GM19193 (cell line): ENCODE results near the gene CDS2.

Experiments used
- POLR2A ChIP-seq: IDR thresholded peaks from 4 replicates; pipeline ENCODE4 v1.6.1; 2011; ENCODE audit not compliant: insufficient read depth, insufficient read length; ENCODE audit errors: extremely low read depth

The CDS2 gene

DNA sequence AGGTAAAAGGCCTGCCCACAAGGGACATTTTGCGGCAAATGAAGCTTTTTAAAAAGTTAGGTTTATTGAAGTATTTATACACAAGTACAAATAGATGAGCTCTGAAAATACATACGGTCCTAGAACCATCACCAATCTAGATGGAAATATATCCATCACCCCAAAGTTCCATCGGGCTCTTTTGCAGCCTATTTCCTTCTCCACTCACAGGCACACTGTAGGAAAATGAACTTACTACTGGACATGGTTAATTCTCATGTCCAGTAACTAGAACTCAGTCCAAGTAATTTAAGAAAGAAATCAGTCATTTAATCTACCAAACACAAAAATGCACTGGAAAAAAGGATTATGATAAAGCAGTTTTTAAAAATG, 13.2 kb upstream of the CDS2 start:
- TF ChIP-seq POLR2A = no peak

DNA sequence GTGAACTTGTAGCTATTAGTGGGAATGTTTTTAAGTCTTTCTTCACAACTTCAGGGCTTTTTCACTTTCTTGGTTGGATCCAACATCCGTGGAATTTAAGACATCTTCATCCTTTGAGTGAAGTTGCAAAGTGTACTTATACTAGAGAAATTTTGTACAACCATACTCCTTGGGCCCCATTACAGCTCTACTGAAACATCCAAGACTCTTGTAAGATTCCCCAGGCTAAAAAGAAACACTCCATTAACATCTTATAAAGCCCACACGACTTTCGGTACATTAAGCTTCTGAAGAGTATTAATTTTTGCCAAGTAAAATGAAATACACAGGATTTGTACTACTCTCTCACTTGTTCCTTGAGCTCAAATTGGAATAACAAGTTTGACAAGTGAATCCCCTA, 12.4 kb upstream of the CDS2 start:
- no peak for TF ChIP-seq POLR2A

DNA sequence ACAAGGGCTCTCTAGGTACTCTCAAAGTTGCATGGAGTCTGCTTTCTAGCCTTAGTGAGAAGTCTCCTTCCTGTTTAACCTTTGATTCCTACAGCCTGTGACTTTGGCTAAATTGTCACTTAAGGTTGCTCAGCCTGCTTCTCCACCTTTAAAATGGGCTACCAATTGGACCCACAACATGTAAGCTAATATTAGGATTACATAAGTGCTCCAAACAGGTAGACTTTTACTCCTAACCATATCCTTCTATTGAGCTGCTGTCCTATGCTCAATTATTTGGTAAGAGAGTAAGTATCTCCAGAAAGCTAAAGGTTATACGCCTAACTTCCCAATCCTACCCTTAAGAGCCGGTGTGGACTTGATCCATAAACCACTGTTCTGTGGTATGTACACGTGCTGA, 9.9 kb upstream of the CDS2 start:
- TF ChIP-seq POLR2A = no peak

DNA sequence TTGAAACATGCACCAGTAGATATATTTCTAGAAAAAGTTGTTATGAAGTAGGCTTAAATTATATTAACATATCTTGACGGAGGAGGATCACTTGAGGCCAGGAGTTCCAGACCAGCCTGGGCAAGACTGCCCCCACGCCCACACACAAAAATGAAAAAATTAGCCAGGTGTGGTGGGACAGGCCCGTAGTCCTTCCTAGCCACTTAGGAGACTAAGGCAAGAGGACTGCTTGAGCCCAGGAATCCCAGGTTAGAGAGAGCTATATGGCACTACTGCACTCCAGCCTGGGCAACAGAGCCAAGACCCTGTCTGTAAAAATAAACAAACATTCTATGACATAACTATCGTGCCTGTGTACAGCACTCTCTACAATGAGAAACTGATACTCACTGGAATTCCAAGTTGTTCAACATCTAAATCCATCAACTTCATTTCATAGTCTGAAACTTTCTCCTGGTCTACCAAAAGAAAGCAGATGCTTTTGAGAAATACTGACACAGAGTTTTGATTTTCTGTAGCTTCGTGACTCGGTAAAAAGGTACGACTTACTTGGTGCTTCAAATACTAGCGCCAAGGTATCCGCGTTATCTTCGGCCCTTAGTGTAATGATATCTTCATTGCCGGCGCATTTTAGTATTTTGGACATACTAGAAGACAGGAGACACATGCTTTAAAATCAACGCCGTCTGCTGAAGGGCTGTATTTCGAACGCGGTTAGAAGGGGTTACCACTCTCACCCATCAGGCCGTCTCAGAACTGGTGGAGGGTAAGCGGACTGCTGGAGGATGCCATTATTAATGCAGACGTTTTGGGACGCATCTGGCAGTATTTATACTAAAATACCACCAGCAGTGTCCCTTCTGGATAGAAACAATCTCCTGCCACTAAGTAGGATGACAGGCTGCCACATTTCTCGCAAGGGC, 8.3 kb upstream of the CDS2 start:
- no peak for TF ChIP-seq POLR2A

DNA sequence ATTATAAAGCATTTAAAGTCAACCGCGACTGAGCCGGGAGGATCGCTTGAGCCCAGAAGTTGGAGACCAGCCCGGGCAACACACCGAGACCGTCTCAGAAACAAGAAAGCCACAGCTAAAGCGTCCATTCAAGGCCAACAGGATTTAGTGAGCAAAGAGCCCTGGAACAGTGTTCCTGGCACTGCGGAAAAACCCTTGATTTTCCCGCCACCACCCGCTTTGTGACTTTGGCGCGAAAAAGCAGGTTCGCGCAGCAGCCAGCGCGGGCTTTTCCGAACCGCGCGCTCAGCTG, 7.7 kb upstream of the CDS2 start:
- TF ChIP-seq POLR2A = no peak

DNA sequence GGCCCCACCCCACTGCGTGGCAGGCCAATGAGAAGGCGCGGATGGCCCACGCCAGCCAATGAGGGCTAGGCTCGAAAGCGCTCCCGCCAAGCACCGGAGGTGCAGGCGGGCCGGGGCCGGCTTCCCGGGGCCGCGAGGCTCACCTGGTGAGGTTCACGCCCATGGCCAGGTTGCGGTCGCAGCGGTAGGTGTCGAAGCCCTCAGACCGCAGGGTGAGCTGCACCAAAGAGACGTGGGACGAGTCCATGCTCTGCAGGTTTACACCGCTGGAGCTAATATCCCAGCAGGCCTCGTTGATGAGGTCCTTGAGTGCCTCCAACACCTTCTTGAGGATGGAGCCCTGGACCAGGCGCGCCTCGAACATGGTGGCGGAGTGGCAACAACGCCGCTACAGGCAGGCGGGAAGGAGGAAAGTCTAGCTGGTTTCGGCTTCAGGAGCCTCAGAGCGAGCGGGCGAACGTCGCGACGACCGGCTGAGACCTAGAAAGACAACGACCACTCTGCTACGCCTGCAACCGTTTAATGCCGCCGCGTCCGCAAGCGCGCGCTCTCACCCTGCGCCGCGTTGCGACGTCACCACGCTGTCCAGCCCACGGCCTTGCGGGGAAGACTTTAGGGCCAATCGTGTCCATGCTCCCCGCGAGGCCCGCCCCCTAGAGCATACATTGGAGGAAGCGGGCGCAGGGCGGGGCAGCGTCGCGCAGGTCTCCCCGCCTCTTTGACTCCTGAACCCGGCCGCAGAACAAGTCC, 7.2 kb upstream of the CDS2 start, which contains the start of gene PCNA:
Gene PCNA, minus strand, starts transcription at position 524 of the 750 bp plus-strand sequence. Its CDS starts 160 bp downstream, at position 364.
- TF ChIP-seq POLR2A = peak; percentile 99

DNA sequence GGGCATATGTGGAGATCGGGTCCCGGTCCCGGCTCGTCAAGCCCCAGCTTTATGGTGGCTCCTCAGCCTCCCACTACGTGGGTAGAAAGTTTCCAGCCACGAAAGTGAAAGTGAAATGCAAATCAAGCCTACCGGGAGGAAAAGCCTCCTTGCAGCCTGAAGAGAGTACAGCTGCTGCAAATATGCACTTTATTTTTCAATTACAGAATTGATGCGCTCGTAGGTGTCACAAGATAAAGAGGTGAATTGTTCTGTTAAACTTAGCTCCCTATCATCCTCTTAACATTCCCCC, 6.7 kb upstream of the CDS2 start:
- peak; percentile 64 for TF ChIP-seq POLR2A

DNA sequence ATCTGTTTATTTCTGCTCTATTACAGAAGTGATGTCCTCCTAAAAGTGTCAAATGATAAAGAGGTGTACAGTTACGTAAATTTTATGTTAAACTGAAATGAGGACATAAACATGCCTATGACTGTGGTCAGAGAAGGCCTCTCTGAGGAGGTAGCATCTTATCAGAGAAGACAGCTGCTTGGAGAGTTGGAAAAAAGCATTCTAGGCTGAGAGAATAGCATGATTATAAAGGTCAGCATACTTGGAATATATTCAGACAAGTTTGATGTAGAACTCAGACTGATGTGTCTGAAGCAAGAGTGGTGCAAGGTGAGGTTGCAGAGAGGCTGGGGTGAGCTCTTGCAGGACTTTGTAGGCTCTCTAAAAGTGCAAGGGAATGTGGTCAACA, 3.9 kb upstream of the CDS2 start:
- no peak for TF ChIP-seq POLR2A

DNA sequence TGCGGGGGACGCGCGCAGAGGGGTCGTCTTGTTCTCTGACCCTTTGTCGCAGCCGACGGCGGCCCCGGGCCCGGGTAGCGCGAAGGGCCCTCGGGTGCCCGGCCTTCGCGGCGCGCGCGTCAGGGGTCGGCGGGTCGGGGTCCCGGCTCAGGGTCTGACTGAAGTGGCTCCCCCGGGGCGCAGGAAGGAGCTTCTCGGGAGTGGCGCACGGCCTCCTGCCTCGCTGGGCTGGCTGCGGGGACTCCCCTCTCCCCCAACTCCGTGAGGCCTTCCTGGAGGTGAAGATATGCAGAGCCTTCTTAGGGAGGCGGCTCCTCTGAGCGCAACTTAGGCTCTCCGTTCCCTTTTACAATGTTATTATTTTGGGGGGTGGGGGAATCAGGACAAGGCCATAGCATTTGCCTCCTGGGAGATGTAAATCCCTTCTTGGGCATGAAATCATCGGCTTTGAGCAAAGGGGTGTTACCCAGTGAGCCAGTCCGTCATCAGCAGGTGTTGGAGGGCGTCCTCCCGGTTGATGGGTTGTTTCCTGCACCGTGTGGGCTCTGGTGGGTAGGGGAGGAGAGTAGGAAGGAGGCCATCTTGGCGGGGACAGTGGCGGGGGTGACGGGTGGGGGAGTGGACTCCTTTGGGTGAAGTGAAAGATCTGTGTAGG, 523 bp downstream of the CDS2 start:
- TF ChIP-seq POLR2A = peak; percentile 15

DNA sequence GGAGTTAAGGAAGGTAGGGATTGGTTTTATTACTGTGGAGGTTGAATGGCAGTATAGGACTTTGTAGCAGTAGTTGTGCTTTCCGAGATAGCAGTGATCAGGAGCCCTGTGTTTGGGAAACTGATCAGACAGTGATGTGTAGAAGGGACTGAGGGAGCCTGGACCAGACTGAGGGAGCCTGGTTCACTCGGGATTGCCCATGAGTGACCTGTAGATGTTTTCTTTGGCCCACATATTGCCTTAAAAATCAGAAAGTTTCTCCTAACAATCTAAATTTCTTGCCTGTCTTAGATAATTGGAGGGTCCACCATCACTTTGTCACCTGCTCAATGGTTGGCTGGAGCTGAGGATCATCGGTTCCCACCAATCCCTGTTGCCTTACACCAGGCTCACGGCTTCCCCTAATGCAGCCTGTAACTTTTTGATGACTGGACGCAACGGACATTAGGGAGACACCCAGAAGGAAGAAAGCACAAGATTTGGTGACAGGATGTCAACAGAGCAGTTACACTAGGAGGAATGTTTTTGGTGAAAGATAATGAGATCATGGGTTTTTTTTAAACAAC, 1.1 kb downstream of the CDS2 start:
- TF ChIP-seq POLR2A = no peak

DNA sequence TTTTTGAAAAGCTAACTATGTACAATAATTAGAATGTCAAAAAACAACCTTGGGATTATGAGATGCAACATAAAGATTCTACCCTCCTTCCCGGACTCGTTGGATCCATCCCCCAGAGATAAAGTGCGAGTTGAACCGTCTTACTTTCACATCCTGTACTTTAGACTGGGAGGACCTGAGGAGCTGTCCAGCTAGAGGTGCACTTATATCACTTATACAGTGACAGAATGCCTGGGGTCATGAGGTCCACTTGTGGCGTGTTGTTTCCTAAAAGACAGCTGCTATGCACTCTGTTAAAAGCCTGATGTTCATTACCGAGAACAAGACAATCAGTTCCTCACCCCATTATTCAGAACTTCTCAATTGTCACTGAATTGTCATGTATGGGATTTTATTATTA, 2.1 kb downstream of the CDS2 start:
- no peak for TF ChIP-seq POLR2A

DNA sequence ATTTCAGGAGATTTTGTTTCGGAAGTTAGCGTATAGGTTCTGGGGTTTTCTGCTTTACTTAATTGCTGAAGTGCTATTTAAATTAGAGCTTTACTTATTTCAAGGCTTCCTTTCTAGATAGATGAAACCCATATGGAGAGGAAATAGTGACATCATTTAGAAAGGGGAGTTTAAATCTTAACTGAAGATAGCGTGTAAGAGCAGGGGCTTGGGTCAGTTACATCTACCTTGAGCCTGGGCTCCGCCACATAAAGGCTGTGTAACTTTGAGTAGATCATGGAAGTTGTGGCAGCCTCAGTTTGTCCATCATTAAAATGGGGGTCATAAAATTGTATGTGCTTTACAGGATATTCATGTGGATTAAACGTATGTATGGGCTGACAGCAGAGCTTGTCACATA, 4.7 kb downstream of the CDS2 start:
- no peak for TF ChIP-seq POLR2A

DNA sequence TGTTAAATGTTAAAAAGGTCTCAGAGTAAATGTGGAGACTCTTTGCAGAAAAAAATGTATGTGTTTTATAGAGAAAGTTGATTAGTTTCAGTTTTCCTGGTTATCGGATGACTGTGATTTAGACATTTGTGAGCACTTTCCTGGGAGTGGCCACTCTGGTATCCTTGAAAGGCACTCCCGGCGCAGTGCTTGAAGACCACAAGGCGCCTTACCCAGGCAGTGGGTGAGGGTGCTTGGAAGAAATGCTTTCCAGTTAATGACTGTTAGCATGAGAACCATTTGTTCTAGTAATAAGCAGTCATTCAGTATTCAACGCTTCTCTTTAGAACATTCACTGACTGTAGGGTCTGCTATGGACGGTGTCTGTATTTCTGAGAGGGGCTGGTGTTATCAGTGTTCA, 7.2 kb downstream of the CDS2 start:
- no peak for TF ChIP-seq POLR2A

DNA sequence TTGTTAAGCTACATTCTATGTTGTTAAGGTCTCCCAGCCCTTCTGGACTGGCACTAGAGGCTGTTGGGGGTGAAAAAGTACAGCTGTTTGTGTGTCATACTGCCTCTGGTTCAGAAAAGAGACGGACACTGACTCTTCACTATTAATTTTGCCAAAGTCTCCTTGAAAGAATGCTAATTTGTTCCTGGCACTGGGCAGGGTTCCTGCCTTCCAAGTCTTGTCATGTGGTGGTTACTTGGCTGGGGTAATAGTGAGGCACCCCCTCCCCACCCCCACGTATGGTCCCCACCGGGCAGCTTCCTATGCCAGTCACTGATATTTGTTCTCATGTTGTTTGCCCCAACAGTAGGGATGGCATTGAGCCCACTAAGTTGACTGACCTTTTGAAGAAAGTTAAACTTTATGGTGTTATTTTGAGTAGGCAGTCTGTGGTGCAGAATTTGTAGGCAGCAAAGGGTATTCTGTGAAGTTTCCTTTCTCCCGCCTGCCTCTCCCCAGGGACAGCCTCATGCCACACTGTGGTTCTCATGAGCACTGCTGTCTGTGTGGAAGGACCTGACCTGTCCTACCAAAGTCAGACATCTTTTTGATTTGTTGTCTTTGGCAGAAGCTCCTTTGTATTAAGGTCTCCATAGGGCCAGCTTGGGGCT, 8.7 kb downstream of the CDS2 start:
- no peak for TF ChIP-seq POLR2A

DNA sequence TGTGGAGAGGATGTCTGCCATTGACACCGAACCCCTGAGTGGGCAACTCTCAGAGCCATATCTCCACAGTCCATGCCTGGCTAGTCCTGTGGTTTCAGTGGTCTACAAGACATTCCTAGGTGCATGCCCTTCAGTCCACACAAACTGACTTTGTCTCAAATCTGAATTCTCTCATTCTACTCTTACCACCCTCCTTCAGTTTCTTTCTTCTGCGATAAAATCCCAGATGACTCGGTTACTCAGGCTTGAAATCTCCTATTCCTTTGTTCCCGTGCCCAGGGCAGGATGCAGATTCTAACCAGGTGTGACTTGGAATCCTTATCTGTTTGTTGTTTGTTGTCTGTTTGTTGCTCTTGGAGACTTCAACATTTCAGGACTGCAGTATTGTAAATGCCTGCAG, 9.3 kb downstream of the CDS2 start:
- TF ChIP-seq POLR2A = no peak

DNA sequence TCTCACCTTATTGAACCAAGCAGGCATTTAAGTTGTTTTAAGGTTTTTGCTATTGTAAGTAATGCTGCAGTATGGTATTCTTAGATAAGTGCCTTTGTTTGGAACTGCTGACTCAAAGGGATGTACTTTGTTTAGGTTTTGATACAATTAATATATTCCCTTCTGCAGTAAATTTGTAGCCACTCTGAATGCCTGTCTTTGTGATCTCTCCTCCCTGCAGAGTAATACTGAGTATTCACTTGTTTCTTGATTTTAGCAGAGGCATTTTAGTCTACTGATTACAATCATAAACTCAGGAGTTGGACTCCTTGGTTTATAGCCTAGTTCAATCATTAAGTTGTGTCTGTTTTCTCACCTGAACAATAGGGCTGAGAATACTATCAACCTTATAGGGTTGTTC, 13.4 kb downstream of the CDS2 start:
- no peak for TF ChIP-seq POLR2A

DNA sequence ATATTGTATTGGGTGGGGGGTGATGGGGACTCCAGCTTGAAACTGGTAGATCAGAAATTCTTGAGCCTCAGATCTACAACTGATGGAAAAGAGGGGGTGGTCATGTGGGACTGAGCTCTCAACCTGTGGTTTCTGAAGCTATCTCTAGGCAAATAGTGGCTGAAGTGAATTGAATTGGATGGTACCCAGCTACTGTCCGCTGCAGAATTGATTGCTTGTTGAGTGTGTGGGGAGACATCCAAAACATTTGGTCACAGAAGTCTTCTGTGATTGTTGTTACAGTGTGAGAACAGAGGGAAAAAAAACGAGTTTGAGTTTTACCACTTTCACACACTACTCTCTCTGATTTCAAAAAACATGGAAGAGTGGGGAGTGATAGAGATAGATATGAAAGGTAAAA, 14.8 kb downstream of the CDS2 start:
- no peak for TF ChIP-seq POLR2A
